Mesothelial cell of epicardium (in vitro differentiated cells): Measurements from ENCODE around the gene ZSCAN5C. TPM values are rescaled to one million over a fixed set of nuclear protein-coding genes. Genes with fewer than 3 reads are reported as not detected.
"Not testable (repeated sequence)": the region's sequence is repeated elsewhere in the genome, so short reads cannot be mapped to it uniquely, and the experiment has no call there.

Source experiments
- DNase-seq, 2 experiments: peaks; one replicate each; pipeline ENCODE4 v3.0.0; 2021; ENCODE audit warnings: low spot score in 2 of 2; ENCODE audit not compliant: unreplicated experiment in 2 of 2
- H3K27ac Mint-ChIP-seq: 2 replicates; pipeline ENCODE4 v1.8.0; 2021; ENCODE audit warnings: mixed read lengths
- H3K27me3 Mint-ChIP-seq: 2 replicates; pipeline ENCODE4 v1.8.0; 2021; ENCODE audit warnings: low read depth, mixed read lengths
- H3K36me3 Mint-ChIP-seq: 2 replicates; pipeline ENCODE4 v1.8.0; 2021; ENCODE audit warnings: mixed read lengths
- H3K4me1 Mint-ChIP-seq: 2 replicates; pipeline ENCODE4 v1.8.0; 2021; ENCODE audit warnings: mixed read lengths
- H3K4me3 Mint-ChIP-seq: 2 replicates; pipeline ENCODE4 v1.8.0; 2021; ENCODE audit warnings: mild to moderate bottlenecking, moderate library complexity, mixed read lengths
- H3K9me3 Mint-ChIP-seq: 2 replicates; pipeline ENCODE4 v1.8.0; 2021; ENCODE audit warnings: mixed read lengths
- CTCF ChIP-seq: fragments of 200-600 bp; sonication (generic); IDR thresholded peaks from one replicate; pipeline ENCODE4 v1.5.0; 2021; ENCODE audit warnings: antibody characterized with exemption; ENCODE audit not compliant: unreplicated experiment
- total RNA-seq: library from RNA; stranded (reverse); gene quantifications from 3 replicates; pipeline ENCODE4 v1.2.1, GENCODE V29; 2021

ZSCAN5C gene
- total RNA-seq, 1 donor from 2014 or later, result not detected

DNA sequence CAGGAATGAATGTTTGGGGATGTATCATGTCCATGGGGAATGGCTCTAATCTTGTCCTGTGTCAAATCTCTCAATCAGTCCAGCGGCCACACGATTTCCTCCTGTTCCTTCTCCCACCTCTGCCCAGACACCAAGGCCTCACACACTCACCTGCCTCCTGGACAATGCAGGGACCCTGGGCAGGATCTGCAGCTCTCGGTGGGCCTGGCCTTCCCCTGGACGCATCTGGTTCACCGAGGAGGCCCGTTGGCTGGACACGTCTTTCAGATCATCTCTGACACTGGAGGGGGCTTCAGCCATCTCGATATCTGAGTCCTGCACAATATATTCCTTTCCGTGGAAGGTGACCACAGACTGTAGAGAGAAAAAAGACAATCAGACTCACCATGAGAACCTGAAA lies 21.4 kb downstream of the ZSCAN5C start:
- H3K27me3 Mint-ChIP-seq, result no peaks in the 10 kb centered on the region
- peaks cover 23% of the 10 kb centered on the region for H3K36me3 Mint-ChIP-seq
- no peaks in the 10 kb centered on the region for H3K9me3 Mint-ChIP-seq
- no peak for DNase-seq
- H3K27ac Mint-ChIP-seq, result no peak overlapping the region
- no peaks in the 10 kb centered on the region for H3K4me1 Mint-ChIP-seq
- TF ChIP-seq CTCF, result no peak
- no peak overlapping the region for H3K4me3 Mint-ChIP-seq

DNA sequence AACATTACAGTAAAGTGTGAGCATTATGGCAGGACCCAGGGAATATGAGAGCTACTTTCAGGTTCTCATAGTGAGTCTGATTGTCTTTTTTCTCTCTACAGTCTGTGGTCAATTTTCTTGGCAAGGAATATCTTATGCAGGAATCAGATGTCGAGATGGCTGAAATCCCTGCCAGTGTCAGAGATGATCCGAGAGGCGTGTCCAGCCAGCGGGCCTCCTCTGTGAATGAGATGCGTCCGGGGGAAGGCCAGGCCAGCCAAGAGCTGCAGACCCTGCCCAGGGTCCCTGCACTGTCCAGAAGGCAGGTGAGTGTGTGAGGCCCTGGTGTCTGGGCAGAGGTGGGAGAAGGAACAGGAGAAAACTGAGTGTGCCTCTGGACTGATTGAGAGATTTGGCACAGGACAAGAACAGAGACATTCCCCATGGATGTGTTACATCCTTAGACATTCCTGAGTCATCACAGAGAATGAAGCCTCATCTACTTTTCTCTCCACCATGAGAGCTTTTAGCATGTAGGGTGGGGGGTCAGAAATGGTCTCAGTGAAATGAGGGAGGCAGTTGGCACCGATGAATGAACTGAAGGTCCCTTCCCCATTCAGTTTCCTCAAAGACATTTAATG lies 43.2 kb downstream of the ZSCAN5C start:
- H3K4me3 Mint-ChIP-seq, result no peak overlapping the region
- TF ChIP-seq CTCF, result no peak
- H3K9me3 Mint-ChIP-seq, result peaks cover 7% of the 10 kb centered on the region
- no peaks in the 10 kb centered on the region for H3K27me3 Mint-ChIP-seq
- H3K27ac Mint-ChIP-seq, result no peak overlapping the region
- no peak for DNase-seq
- no peaks in the 10 kb centered on the region for H3K4me1 Mint-ChIP-seq
- H3K36me3 Mint-ChIP-seq, result no peaks in the 10 kb centered on the region

GRCh38 chr19:56245764-56246163 lies 43.7 kb downstream of the ZSCAN5C start:
- H3K4me1 Mint-ChIP-seq, H3K9me3 Mint-ChIP-seq, H3K36me3 Mint-ChIP-seq, H3K27me3 Mint-ChIP-seq, DNase-seq, H3K4me3 Mint-ChIP-seq, H3K27ac Mint-ChIP-seq: not testable (repeated sequence)

DNA sequence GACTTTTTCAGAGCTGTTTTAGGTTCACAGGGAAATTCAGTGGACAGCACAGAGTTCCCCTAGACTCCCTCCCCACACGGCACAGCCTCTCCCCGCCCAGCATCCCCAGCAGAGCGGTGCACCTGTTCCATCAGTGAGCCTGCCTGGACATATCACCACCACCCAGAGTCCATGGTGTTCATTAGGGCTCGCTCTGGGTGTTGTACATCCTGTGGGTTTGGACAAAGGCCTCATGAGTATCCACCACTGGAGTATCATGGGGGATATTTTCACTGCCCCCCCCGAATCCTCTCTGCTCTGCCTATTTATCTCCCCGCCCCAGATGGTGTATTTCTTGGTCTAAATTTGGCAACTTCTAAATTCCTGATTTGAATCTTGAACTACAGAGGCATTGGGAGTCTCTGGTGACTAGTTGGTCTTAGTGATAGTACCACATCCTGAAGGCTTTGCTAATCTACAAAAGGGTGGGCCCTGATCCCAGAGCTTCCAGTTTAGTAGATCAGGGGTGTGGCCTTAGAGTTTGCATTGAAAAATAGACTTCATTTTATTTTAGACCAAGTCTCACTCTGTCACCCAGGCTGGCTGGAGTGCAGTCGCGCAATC lies 46.8 kb downstream of the ZSCAN5C start:
- H3K27me3 Mint-ChIP-seq, DNase-seq, H3K27ac Mint-ChIP-seq, H3K4me1 Mint-ChIP-seq, H3K36me3 Mint-ChIP-seq, H3K4me3 Mint-ChIP-seq: not testable (repeated sequence)
- H3K9me3 Mint-ChIP-seq, result peaks cover 12% of the 10 kb centered on the region

DNA sequence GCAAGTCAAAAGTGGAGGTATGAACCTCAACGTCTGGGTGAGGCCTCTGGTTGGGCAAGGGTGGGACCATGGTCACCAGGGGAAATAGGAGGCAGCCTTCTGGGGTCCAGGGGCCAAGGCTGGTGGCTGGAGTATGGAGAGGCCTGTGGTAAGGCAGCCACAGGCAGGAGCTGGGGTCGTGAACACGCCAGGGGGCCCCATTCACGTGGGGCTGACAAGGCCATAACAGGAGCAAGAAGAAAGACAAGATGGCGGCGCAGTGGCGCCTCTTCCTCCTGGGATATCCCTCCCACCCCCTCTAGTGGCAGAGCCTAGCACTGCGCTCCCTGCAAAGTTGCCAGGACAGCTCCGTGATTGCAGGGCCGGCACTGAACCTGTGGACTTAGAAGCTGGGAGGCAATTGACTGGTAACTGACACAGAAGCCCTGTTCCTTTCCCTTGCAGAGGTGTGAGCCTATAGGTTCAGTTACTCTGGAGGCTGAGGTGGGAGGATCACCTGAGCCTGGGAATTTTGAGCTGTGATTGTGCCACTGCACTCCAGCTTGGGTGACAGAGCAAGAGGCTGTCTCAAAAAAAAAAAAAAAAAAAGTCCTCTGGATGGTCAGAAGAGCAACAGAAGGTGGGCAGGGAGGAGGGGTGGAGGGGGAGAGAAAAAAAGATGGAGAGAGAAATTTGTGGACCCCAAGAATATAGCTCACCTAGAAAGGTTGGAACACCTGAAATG lies 50.8 kb downstream of the ZSCAN5C start:
- H3K4me1 Mint-ChIP-seq, result no peaks in the 10 kb centered on the region
- no peak overlapping the region for H3K27ac Mint-ChIP-seq
- peak; percentile 76 for TF ChIP-seq CTCF
- peaks cover 3% of the 10 kb centered on the region for H3K36me3 Mint-ChIP-seq
- H3K27me3 Mint-ChIP-seq, result no peaks in the 10 kb centered on the region
- no peak overlapping the region for H3K4me3 Mint-ChIP-seq
- H3K9me3 Mint-ChIP-seq, result peaks cover 12% of the 10 kb centered on the region
- peak; percentile 23 to 75 for DNase-seq

GRCh38 chr19:56253737-56254136 lies 51.7 kb downstream of the ZSCAN5C start:
- no peak overlapping the region for H3K27ac Mint-ChIP-seq
- H3K36me3 Mint-ChIP-seq, result peaks cover 3% of the 10 kb centered on the region
- H3K27me3 Mint-ChIP-seq, result no peaks in the 10 kb centered on the region
- H3K4me3 Mint-ChIP-seq, result no peak overlapping the region
- DNase-seq, result no peak
- peaks cover 12% of the 10 kb centered on the region for H3K9me3 Mint-ChIP-seq
- no peaks in the 10 kb centered on the region for H3K4me1 Mint-ChIP-seq
- TF ChIP-seq CTCF, result peak; percentile 27
